Activated naive CD8-positive, alpha-beta T cell treated with anti-CD3 and anti-CD28 coated beads for 36 hours (primary cell): Measurements from ENCODE around the gene DIAPH2. TPM values are rescaled to one million over a fixed set of nuclear protein-coding genes. Genes with fewer than 3 reads are reported as not detected.

Experiments used
- DNase-seq: peaks from one replicate; pipeline ENCODE4 v3.0.0; 2021
- H3K27ac Mint-ChIP-seq: one replicate; pipeline ENCODE4 v1.8.0; 2022; ENCODE audit warnings: mild to moderate bottlenecking, moderate library complexity, mixed read lengths
- H3K27me3 Mint-ChIP-seq: one replicate; pipeline ENCODE4 v1.8.0; 2022; ENCODE audit warnings: mild to moderate bottlenecking, mixed read lengths
- H3K36me3 Mint-ChIP-seq: one replicate; pipeline ENCODE4 v1.8.0; 2021; ENCODE audit warnings: mild to moderate bottlenecking, mixed read lengths
- H3K4me1 Mint-ChIP-seq: one replicate; pipeline ENCODE4 v1.8.0; 2021; ENCODE audit warnings: mixed read lengths
- H3K4me3 Mint-ChIP-seq: one replicate; pipeline ENCODE4 v1.8.0; 2022; ENCODE audit warnings: mild to moderate bottlenecking, moderate library complexity, mixed read lengths
- H3K9me3 Mint-ChIP-seq: one replicate; pipeline ENCODE4 v1.8.0; 2022; ENCODE audit warnings: mixed read lengths
- total RNA-seq, 2 experiments: library from RNA; stranded (reverse); gene quantifications; one replicate each; pipeline ENCODE4 v1.2.3, GENCODE V29; 2021

The DIAPH2 gene
- total RNA-seq, 2 experiments from 2014 or later = 4.8 to 5.5 TPM

GRCh38 chrX:96909291-96909690 lies 224.6 kb downstream of the DIAPH2 start:
- Mint-ChIP-seq H3K36me3 (no peaks in the 10 kb centered on the region), H3K4me3 (no peak overlapping the region), H3K4me1 (no peaks in the 10 kb centered on the region), H3K9me3 (no peaks in the 10 kb centered on the region), H3K27me3 (no peaks in the 10 kb centered on the region), H3K27ac (no peak overlapping the region)
- DNase-seq = no peak

GRCh38 chrX:96918864-96919263 lies 234.2 kb downstream of the DIAPH2 start:
- Mint-ChIP-seq H3K27me3 (no peaks in the 10 kb centered on the region), H3K9me3 (no peaks in the 10 kb centered on the region), H3K36me3 (peaks cover 5% of the 10 kb centered on the region), H3K4me3 (no peak overlapping the region), H3K27ac (no peak overlapping the region), H3K4me1 (peaks cover 2% of the 10 kb centered on the region)
- DNase-seq = no peak

GRCh38 chrX:96919672-96920071 lies 235.0 kb downstream of the DIAPH2 start:
- no peaks in the 10 kb centered on the region for H3K4me1 Mint-ChIP-seq
- peaks cover 5% of the 10 kb centered on the region for H3K36me3 Mint-ChIP-seq
- H3K9me3 Mint-ChIP-seq = no peaks in the 10 kb centered on the region
- no peaks in the 10 kb centered on the region for H3K27me3 Mint-ChIP-seq
- no peak overlapping the region for H3K27ac Mint-ChIP-seq
- no peak overlapping the region for H3K4me3 Mint-ChIP-seq
- no peak for DNase-seq

- Mint-ChIP-seq H3K27me3 (no peaks in the 10 kb centered on the region), H3K27ac (no peak overlapping the region), H3K4me1 (no peaks in the 10 kb centered on the region), H3K9me3 (peaks cover 5% of the 10 kb centered on the region), H3K4me3 (no peak overlapping the region), H3K36me3 (peaks cover 13% of the 10 kb centered on the region)
- DNase-seq = no peak
Observed at GRCh38 chrX:96924581-96924980, 239.9 kb downstream of the DIAPH2 start.

- H3K9me3 Mint-ChIP-seq = peaks cover 5% of the 10 kb centered on the region
- no peak overlapping the region for H3K4me3 Mint-ChIP-seq
- no peaks in the 10 kb centered on the region for H3K4me1 Mint-ChIP-seq
- no peak for DNase-seq
- no peaks in the 10 kb centered on the region for H3K27me3 Mint-ChIP-seq
- no peak overlapping the region for H3K27ac Mint-ChIP-seq
- H3K36me3 Mint-ChIP-seq = peaks cover 9% of the 10 kb centered on the region
Observed at GRCh38 chrX:96929036-96929435, 244.4 kb downstream of the DIAPH2 start.

- H3K4me1 Mint-ChIP-seq = no peaks in the 10 kb centered on the region
- no peak overlapping the region for H3K27ac Mint-ChIP-seq
- no peak overlapping the region for H3K4me3 Mint-ChIP-seq
- H3K36me3 Mint-ChIP-seq = peaks cover 38% of the 10 kb centered on the region
- no peaks in the 10 kb centered on the region for H3K27me3 Mint-ChIP-seq
- no peak for DNase-seq
- peaks cover 12% of the 10 kb centered on the region for H3K9me3 Mint-ChIP-seq
Observed at GRCh38 chrX:96957718-96958117, 273.1 kb downstream of the DIAPH2 start.

- Mint-ChIP-seq H3K27me3 (no peaks in the 10 kb centered on the region), H3K9me3 (no peaks in the 10 kb centered on the region), H3K4me3 (no peak overlapping the region), H3K36me3 (peaks cover 18% of the 10 kb centered on the region), H3K27ac (no peak overlapping the region), H3K4me1 (no peaks in the 10 kb centered on the region)
- no peak for DNase-seq
Observed at GRCh38 chrX:96971812-96972211, 287.2 kb downstream of the DIAPH2 start.

- Mint-ChIP-seq H3K9me3 (no peaks in the 10 kb centered on the region), H3K36me3 (no peaks in the 10 kb centered on the region), H3K27ac (no peak overlapping the region), H3K4me1 (no peaks in the 10 kb centered on the region), H3K27me3 (no peaks in the 10 kb centered on the region), H3K4me3 (no peak overlapping the region)
- no peak for DNase-seq
Observed at GRCh38 chrX:96978906-96979305, 294.3 kb downstream of the DIAPH2 start.

- Mint-ChIP-seq H3K9me3 (no peaks in the 10 kb centered on the region), H3K27ac (no peak overlapping the region), H3K4me1 (no peaks in the 10 kb centered on the region), H3K36me3 (no peaks in the 10 kb centered on the region), H3K27me3 (no peaks in the 10 kb centered on the region), H3K4me3 (no peak overlapping the region)
- no peak for DNase-seq
Observed at GRCh38 chrX:96979766-96980165, 295.1 kb downstream of the DIAPH2 start.

- no peaks in the 10 kb centered on the region for H3K4me1 Mint-ChIP-seq
- H3K27ac Mint-ChIP-seq = no peak overlapping the region
- H3K27me3 Mint-ChIP-seq = no peaks in the 10 kb centered on the region
- DNase-seq = no peak
- no peaks in the 10 kb centered on the region for H3K36me3 Mint-ChIP-seq
- H3K9me3 Mint-ChIP-seq = no peaks in the 10 kb centered on the region
- no peak overlapping the region for H3K4me3 Mint-ChIP-seq
Observed at GRCh38 chrX:96982161-96982560, 297.5 kb downstream of the DIAPH2 start.

- Mint-ChIP-seq H3K4me3 (no peak overlapping the region), H3K27ac (no peak overlapping the region), H3K4me1 (no peaks in the 10 kb centered on the region), H3K27me3 (no peaks in the 10 kb centered on the region), H3K36me3 (no peaks in the 10 kb centered on the region), H3K9me3 (no peaks in the 10 kb centered on the region)
- DNase-seq = no peak
Observed at GRCh38 chrX:96984538-96984937, 299.9 kb downstream of the DIAPH2 start.

GRCh38 chrX:96985046-96985445 lies 300.4 kb downstream of the DIAPH2 start:
- Mint-ChIP-seq H3K27me3 (no peaks in the 10 kb centered on the region), H3K36me3 (no peaks in the 10 kb centered on the region), H3K4me1 (no peaks in the 10 kb centered on the region), H3K4me3 (no peak overlapping the region), H3K27ac (no peak overlapping the region), H3K9me3 (no peaks in the 10 kb centered on the region)
- DNase-seq = no peak

GRCh38 chrX:96987228-96987627 lies 302.6 kb downstream of the DIAPH2 start:
- H3K4me3 Mint-ChIP-seq = no peak overlapping the region
- H3K4me1 Mint-ChIP-seq = no peaks in the 10 kb centered on the region
- H3K9me3 Mint-ChIP-seq = no peaks in the 10 kb centered on the region
- no peaks in the 10 kb centered on the region for H3K27me3 Mint-ChIP-seq
- no peaks in the 10 kb centered on the region for H3K36me3 Mint-ChIP-seq
- no peak for DNase-seq
- H3K27ac Mint-ChIP-seq = no peak overlapping the region

GRCh38 chrX:96989830-96990571 lies 305.4 kb downstream of the DIAPH2 start:
- H3K4me1 Mint-ChIP-seq = no peaks in the 10 kb centered on the region

GRCh38 chrX:96994093-96994492 lies 309.5 kb downstream of the DIAPH2 start:
- Mint-ChIP-seq H3K27me3 (no peaks in the 10 kb centered on the region), H3K9me3 (peaks cover 2% of the 10 kb centered on the region), H3K36me3 (peaks cover 6% of the 10 kb centered on the region), H3K4me1 (no peaks in the 10 kb centered on the region), H3K4me3 (no peak overlapping the region), H3K27ac (no peak overlapping the region)
- DNase-seq = no peak

More at GRCh38 chrX:96989830-96990571, 305.4 kb downstream of the DIAPH2 start:
- no peak for DNase-seq
- Mint-ChIP-seq H3K9me3 (peaks cover 2% of the 10 kb centered on the region), H3K36me3 (peaks cover 6% of the 10 kb centered on the region), H3K27ac (no peak overlapping the region), H3K4me3 (no peak overlapping the region), H3K27me3 (no peaks in the 10 kb centered on the region)

GRCh38 chrX:96997196-96997595 lies 312.6 kb downstream of the DIAPH2 start:
- Mint-ChIP-seq H3K27ac (no peak overlapping the region), H3K36me3 (peaks cover 10% of the 10 kb centered on the region), H3K4me3 (no peak overlapping the region), H3K4me1 (peaks cover 2% of the 10 kb centered on the region), H3K9me3 (peaks cover 4% of the 10 kb centered on the region), H3K27me3 (no peaks in the 10 kb centered on the region)
- no peak for DNase-seq
